COR-L47 (cell line): ENCODE results near the gene NFAT5.
"Not testable (repeated sequence)": the region's sequence is repeated elsewhere in the genome, so short reads cannot be mapped to it uniquely, and the experiment has no call there.

Experiments used
- DNase-seq: peaks from one replicate; lab custom pipeline; 2025; lab: John Stamatoyannopoulos, UW

The NFAT5 gene

DNA sequence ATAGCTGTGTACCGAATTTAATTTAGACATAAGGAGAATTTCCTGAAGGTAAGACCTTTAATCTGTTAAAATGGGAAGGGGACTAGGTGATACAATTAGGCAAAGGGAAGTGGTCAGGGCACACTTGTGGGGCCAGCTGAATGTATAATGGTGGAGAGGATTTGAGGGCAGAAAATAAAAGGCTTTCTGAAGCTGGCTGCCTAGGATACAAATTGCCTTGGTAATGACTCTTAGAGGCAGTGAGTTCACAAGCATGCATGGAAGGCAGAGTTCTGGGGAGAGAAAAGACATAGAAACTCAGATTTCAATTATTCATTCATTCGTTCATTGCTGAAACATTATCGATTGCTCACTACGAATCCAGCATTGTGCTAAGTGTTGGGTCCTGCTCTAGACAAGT lies 12.4 kb upstream of the NFAT5 start:
- no peak for DNase-seq

- DNase-seq, result no peak
Observed at GRCh38 chr16:69554495-69554894, 11.3 kb upstream of the NFAT5 start.

- DNase-seq, result no peak
Observed at GRCh38 chr16:69555437-69555836, 10.3 kb upstream of the NFAT5 start.

GRCh38 chr16:69555867-69556266 lies 9.9 kb upstream of the NFAT5 start:
- DNase-seq, result no peak

- DNase-seq, result no peak
Observed at GRCh38 chr16:69559164-69559563, 6.6 kb upstream of the NFAT5 start.

DNA sequence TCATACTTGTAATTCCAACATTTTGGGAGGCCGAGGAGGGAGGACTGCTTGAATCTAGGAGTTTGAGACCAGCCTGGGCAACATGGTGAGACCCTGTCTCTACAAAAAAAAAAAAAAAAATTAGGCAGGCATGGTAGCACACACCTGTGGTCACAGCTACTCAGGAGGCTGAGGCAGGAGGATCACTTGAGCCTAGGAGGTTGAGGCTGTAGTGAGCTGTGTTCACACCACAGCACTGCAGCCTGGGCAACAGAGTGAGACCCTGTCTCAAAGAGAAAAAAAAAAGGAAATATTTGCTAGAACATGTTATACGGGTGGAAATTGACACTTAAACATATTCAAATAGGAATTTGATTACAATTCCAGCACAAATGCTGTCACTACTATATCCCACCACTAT lies 4.4 kb upstream of the NFAT5 start:
- not testable (repeated sequence) for DNase-seq

DNA sequence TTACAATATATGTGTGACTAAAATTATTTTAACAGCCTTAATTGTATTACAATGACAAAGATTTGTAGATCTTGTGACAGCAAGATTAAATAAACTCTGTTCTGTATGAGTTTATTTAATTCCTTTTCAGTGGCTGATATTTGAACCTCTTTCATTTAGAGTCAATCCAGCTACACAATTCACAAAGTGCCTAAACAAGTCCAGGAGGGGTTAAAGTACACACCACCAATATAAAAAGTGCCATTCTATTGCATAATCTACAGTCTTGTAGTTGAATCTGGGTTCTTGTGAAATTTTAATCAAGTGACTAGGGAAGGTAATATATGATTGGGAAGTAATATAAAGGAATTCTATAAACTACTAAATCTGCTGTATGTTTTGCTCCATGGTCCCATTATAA lies 3.9 kb upstream of the NFAT5 start:
- no peak for DNase-seq

DNA sequence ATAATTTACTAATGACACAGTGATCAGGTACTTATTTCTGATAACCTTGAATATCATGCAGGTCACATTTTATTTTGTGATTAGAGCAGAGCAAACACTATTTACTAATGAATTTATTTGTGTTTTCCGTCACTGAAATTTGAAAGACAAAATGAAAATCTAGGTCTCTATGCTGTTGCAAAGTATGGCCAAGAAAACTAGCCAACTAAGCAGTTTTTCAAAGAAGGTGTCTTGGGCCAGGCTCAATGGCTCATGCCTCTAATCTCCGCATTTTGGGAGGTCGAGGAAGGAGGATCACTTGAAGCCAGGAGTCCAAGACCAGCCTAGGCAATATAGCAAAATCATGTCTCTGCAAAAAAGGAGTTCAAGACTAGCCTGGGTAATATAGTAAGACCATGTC lies 3.0 kb upstream of the NFAT5 start:
- no peak for DNase-seq

DNA sequence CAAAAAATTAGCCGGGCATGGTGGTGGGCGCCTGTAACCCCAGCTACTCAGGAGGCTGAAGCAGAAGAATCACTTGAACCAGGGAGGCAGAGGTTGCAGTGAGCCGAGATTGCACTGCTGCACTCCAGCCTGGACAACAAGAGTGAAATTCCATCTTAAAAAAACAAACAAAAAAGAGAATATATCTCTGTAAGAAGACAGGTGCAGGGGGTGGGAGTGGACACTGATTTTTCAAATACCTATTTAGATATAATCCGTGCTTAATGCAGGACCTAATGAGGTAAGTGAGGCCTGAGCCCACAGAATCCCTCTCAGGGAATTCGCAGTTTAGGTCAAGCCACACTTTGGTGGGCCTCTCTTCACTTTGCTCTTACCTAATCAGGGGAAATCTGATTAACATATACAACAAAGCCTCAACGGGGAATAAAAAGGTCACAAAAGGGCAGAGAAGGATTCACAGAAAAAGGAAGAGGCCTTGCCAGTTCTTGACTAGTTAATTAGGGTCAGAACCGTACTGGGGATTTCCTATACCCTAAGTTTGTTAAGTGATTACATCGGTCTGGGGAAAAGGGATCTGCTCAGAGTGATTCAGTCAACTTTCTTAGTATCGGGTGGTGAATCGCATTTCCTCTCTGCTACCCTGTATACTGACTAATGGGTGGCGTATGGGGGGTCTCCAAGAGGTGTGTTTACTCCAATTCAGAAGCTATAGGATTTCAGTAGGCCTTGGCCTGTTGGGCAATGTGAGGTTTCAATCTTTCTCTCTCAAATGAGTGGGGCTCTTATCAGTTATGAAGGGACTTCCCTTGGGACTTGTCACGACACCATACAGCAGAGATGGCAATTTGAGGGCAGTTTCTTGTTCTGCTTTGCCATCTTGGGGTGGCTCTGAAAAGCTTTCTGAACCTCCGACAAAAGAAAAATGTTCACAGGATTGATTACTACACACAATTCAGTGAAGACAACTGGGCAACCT lies 1.9 kb upstream of the NFAT5 start:
- no peak for DNase-seq

- peak; percentile 29 for DNase-seq
Observed at GRCh38 chr16:69564845-69565670, 708 bp upstream of the NFAT5 start.

DNA sequence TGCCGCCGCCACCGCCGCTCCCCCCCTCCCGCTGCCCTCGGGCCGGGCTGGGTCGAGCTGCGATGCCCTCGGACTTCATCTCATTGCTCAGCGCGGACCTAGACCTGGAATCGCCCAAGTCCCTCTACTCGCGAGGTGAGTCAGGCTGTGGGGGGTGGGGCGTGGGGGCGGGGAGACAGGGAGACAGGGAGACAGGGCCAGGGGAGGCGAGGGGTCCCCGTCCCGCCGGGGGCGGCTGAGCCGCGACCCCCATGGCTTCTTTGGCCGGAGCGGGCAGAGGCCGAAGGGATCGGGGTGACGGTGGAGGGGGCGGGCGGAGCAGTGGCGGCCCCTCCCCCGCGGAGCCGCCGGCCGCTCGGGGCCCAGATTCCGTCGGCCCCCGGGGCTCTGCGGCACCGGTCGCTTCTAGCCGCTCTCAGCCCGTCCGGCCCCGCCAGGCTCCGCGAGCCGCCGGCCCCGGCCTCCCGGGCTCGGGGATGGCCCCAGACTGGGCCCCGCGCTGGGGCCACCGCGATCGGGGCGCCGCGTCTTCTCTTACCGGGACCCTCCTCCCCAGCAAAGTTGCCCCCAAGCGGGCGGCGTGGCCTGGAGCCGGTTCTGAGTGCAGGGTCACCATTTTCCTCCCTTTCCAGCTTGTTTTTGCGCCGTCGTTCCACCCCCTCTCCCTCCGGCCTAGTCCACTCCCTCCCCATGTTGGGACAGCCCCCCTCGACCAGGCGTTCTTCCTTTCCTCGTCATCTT lies 644 bp downstream of the NFAT5 start:
- DNase-seq, result peak; percentile 25

DNA sequence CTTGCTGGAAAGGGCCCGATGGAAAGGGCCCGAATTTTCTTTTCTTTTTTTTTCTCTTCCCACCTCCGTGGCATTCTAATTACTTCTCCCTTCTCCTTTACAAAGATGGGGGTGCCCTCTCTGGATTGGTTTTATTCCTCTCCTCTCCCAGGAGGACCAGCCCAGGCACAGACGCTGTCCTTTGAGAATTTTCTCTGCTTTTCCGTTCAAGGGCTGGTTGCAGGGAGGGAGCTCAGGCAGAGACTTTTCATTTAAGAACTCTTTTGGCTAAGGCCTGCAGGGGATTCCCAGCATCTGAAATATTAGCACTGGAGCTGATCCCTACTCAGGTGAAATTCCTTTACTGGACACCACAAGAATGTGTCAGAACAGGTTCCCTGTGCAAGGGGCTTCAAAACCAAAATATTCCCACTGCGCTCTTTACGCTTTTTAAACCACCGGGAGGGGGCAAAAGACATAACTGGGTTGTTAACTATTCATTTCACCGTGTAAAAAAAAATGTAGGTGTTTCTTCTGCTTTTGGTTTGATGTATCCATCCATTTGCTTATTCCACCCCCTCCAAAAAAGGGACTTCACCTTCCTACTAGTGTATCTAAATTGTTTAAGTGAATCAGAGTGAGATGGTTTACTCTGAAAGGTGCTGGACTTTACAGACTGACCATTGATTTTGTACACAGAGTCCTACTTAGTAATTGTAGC lies 1.4 kb downstream of the NFAT5 start:
- no peak for DNase-seq

GRCh38 chr16:69568676-69569075 lies 2.9 kb downstream of the NFAT5 start:
- no peak for DNase-seq

- DNase-seq, result not testable (repeated sequence)
Observed at GRCh38 chr16:69578771-69579170, 13.0 kb downstream of the NFAT5 start.

DNA sequence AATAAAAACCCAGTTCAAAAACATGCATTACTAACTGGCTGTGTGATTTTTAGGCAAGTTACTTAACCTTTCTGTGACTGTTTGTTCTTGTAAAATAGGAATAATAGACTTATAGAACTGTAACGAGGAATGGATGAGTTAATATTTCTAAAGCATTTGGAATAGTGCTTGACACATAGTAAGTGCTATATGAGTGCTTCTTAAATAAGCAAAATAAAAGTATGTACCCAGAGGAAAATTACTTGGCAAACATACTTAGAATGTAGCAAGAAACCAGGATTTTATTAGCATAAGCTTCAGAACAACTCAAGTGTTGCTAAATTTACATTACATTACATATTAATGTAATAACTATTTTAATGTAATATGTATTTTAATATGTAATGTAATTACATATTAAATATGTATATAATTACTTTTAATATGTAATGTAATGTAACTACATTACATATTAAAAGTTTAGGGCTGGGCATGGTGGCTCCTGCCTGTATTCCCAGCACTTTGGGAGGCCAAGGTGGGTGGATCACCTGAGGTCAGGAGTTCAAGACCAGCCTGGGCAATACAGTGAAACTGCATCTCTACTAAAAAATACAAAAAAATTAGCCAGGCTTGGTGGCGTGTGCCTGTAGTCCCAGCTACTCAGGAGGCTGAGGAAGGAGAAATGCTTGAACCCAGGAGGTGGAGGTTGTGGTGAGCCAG lies 14.2 kb downstream of the NFAT5 start:
- DNase-seq, result no peak

DNA sequence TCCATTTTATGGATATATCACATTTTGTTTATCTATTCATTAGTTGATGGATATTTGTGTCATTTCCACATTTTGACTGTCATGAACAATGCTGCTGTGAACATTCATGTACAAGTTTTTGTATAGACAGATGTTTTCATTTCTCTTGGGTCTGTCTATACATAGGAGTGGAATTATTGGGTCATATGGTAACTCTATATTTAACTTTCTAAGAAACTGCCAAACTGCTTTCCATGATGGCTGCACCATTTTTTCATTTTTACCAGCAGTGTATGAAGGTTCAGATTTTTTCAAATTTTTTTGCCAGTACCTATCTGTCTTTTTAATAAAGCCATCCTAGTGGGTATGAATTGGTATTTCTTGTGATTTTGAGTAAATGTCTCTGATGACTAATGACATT lies 15.5 kb downstream of the NFAT5 start:
- no peak for DNase-seq

GRCh38 chr16:69584493-69584892 lies 18.7 kb downstream of the NFAT5 start:
- not testable (repeated sequence) for DNase-seq

- no peak for DNase-seq
Observed at GRCh38 chr16:69589434-69590269, 23.9 kb downstream of the NFAT5 start.

DNA sequence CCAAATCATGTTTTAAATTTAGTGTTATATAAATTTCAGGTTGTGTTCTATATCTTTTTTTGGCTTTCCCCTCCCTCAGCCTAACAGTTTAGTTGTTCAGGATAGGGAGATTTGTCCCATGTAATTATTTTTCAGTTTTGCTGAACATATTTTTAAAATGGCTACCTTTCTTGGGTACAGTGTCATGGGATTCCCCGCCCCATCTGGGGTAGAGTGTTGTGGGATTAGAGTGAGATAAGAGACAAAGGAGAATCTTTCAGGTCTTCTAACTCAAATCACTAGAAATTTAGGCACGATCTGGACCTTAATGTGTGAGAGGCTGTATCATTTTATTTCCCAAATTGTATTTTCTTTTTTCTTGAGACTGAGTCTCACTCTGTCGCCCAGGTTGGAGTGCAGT lies 24.8 kb downstream of the NFAT5 start:
- DNase-seq, result no peak

DNA sequence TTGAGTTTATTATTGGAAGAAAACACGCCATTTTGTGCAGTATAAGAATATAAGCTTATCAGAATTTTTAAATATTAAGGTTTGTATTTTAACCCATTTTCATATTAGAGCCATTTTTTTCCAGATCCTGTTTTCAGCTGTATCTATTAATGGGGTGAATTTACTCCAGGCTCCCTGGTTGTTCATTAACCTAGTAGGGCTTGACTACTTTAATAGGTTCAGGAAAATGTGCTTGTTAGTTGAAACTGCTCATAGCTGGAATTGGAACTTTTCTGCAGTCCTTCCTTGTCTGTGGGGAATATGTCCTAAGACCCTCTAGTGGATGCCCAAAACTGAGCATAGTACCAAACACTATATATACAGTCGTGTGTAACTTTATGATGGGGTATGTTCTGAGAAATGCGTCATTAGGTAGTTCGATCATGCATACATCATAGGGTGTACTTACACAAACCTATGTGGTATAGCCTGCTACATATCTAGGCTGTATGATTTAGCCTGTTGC lies 28.0 kb downstream of the NFAT5 start:
- DNase-seq, result no peak
